ENCODE measurements around the gene ATP6V0E1. TPM values are rescaled to one million over a fixed set of nuclear protein-coding genes. Genes with fewer than 3 reads are reported as not detected.

ATP6V0E1 gene
- 100 to 1,000 TPM; 170 to 254 (median 198) TPM for total RNA-seq

GRCh38 chr5:172983542-172984243 is at the start of gene ATP6V0E1:
Gene ATP6V0E1 (plus strand): TSS chr5:172983771. CDS start chr5:172983861, 90 bp downstream.
- WGBS, 2 donors: 0 to 3% methylated on average over 20 to 22 of the region's 49 CpGs
- DNase-seq: peak; percentile 98
- Histone ChIP-seq H3K4me1 (peaks cover 9 to 10% of the 10 kb centered on the region in 2 donors), H3K4me3 (replicated peaks in 1 of 3) (peak within 1 kb of the TSS; percentile 77 to 87 (median 82)), H3K36me3 (peaks cover 0 to 7% of the 10 kb centered on the region in 2 donors), H3K27me3 (no peaks in the 10 kb centered on the region), H3K27ac (peak within 1 kb of the TSS; percentile 93 to 95 (median 94)), H3K9me3 (no peaks in the 10 kb centered on the region)
- intact Hi-C loops (cut with DNase I): loop anchor here (5.0 to 10.0 kb wide), 2 partner anchors 74 to 161 kb away; partner anchors contain the start of genes BNIP1 and CREBRF
- TF ChIP-seq POLR2A (IDR thresholded peaks at IDR 0.05): peak in 1 of 2 donors; percentile 89
- TF ChIP-seq CTCF (IDR thresholded peaks at IDR 0.05): no peak

GRCh38 chr5:172935096-172935495 is 48.5 kb upstream of the ATP6V0E1 start:
- no peak overlapping the region for H3K4me3 ChIP-seq (replicated peaks in 1 of 3)

GRCh38 chr5:172936401-172936800 is 47.2 kb upstream of the ATP6V0E1 start:
- 90 to 97% methylated on average over 5 of the region's 5 CpGs for WGBS, 2 donors
- Histone ChIP-seq H3K9me3 (no peaks in the 10 kb centered on the region), H3K4me3 (replicated peaks in 1 of 3) (no peak overlapping the region), H3K27me3 (no peaks in the 10 kb centered on the region), H3K4me1 (peaks cover 4 to 10% of the 10 kb centered on the region in 2 donors), H3K27ac (no peak overlapping the region), H3K36me3 (peaks cover 13 to 17% of the 10 kb centered on the region in 2 donors)
- intact Hi-C loops (cut with DNase I): no loop called here
- no peak for TF ChIP-seq CTCF (IDR thresholded peaks at IDR 0.05)
- no peak for TF ChIP-seq POLR2A (IDR thresholded peaks at IDR 0.05)
- no peak for DNase-seq

More at GRCh38 chr5:172935096-172935495, 48.5 kb upstream of the ATP6V0E1 start:
- DNase-seq: no peak
- Histone ChIP-seq H3K4me1 (peaks cover 4 to 20% of the 10 kb centered on the region in 2 donors), H3K9me3 (no peaks in the 10 kb centered on the region), H3K27me3 (no peaks in the 10 kb centered on the region), H3K36me3 (peaks cover 13 to 17% of the 10 kb centered on the region in 2 donors), H3K27ac (no peak overlapping the region)
- TF ChIP-seq POLR2A (IDR thresholded peaks at IDR 0.05) (no peak), CTCF (IDR thresholded peaks at IDR 0.05) (no peak)
- 90 to 93% methylated on average over 13 to 14 of the region's 14 CpGs for WGBS, 2 donors
- intact Hi-C loops (cut with DNase I): no loop called here

GRCh38 chr5:172939071-172939470 is 44.5 kb upstream of the ATP6V0E1 start:
- Histone ChIP-seq H3K36me3 (peaks cover 13 to 17% of the 10 kb centered on the region in 2 donors), H3K4me1 (peaks cover 0 to 8% of the 10 kb centered on the region in 2 donors), H3K27ac (no peak overlapping the region), H3K4me3 (replicated peaks in 1 of 3) (no peak overlapping the region), H3K27me3 (no peaks in the 10 kb centered on the region), H3K9me3 (no peaks in the 10 kb centered on the region)
- intact Hi-C loops (cut with DNase I): no loop called here
- 83 to 87% methylated on average over 10 of the region's 10 CpGs for WGBS, 2 donors
- TF ChIP-seq CTCF (IDR thresholded peaks at IDR 0.05) (peak in 1 of 6 experiments; percentile 16), POLR2A (IDR thresholded peaks at IDR 0.05) (no peak)
- no peak for DNase-seq

- H3K36me3 ChIP-seq: peaks cover 13 to 17% of the 10 kb centered on the region in 2 donors
- intact Hi-C loops (cut with DNase I): no loop called here
These were observed 43.8 kb upstream of the ATP6V0E1 start for GRCh38 chr5:172939611-172940267.

More at GRCh38 chr5:172939611-172940267, 43.8 kb upstream of the ATP6V0E1 start:
- DNase-seq: no peak
- Histone ChIP-seq H3K4me3 (replicated peaks in 1 of 3) (no peak overlapping the region), H3K27ac (no peak overlapping the region), H3K27me3 (no peaks in the 10 kb centered on the region), H3K9me3 (no peaks in the 10 kb centered on the region), H3K4me1 (peaks cover 0 to 9% of the 10 kb centered on the region in 2 donors)
- TF ChIP-seq POLR2A (IDR thresholded peaks at IDR 0.05) (no peak), CTCF (IDR thresholded peaks at IDR 0.05) (no peak)
- 85% methylated on average over 13 to 16 of the region's 16 CpGs for whole genome bisulfite sequencing, 2 donors
